Tongue (tissue), 2 donors: ENCODE measurements around the gene FNDC8. TPM values are rescaled to one million over a fixed set of nuclear protein-coding genes. Genes with fewer than 3 reads are reported as not detected.
"Not testable (repeated sequence)": the region's sequence is repeated elsewhere in the genome, so short reads cannot be mapped to it uniquely, and the experiment has no call there.

ENCODE experiments used
- DNase-seq: peaks from one replicate; pipeline ENCODE4 v3.0.0-alpha.2; 2015
- total RNA-seq: library from RNA; depleted of rRNA; stranded (reverse); fragments of >200 nt; gene quantifications from one replicate; pipeline ENCODE4 v1.2.3, GENCODE V29; 2014

FNDC8 gene
- total RNA-seq, 1 donor from 2014 or later: not detected

- DNase-seq: no peak
Measured at GRCh38 chr17:35144840-35145239, 23.4 kb downstream of the FNDC8 start.

- DNase-seq: no peak
Measured at GRCh38 chr17:35146214-35146833, 24.9 kb downstream of the FNDC8 start.

GRCh38 chr17:35147375-35147905, 26.0 kb downstream of the FNDC8 start, which contains the start of gene UNC45B:
Gene UNC45B, plus strand, starts transcription at chr17:35147817. Its CDS starts 447 bp downstream, at chr17:35148264.
- peak; percentile 83 for DNase-seq

GRCh38 chr17:35148144-35148543, 26.7 kb downstream of the FNDC8 start:
- no peak for DNase-seq

GRCh38 chr17:35149941-35150340, 28.5 kb downstream of the FNDC8 start:
- DNase-seq: no peak

- DNase-seq: not testable (repeated sequence)
Measured at GRCh38 chr17:35151080-35151479, 29.7 kb downstream of the FNDC8 start.

- DNase-seq: no peak
Measured at GRCh38 chr17:35152421-35153140, 31.2 kb downstream of the FNDC8 start.

GRCh38 chr17:35154196-35155165, 33.1 kb downstream of the FNDC8 start:
- no peak for DNase-seq

GRCh38 chr17:35155246-35155645, 33.8 kb downstream of the FNDC8 start:
- no peak for DNase-seq

- no peak for DNase-seq
Measured at GRCh38 chr17:35159940-35160339, 38.5 kb downstream of the FNDC8 start.

- no peak for DNase-seq
Measured at GRCh38 chr17:35160354-35161201, 39.2 kb downstream of the FNDC8 start.

GRCh38 chr17:35161281-35161761, 39.9 kb downstream of the FNDC8 start:
- no peak for DNase-seq

GRCh38 chr17:35162755-35163154, 41.3 kb downstream of the FNDC8 start:
- no peak for DNase-seq

- DNase-seq: no peak
Measured at GRCh38 chr17:35163886-35164285, 42.5 kb downstream of the FNDC8 start.

- DNase-seq: no peak
Measured at GRCh38 chr17:35164716-35165115, 43.3 kb downstream of the FNDC8 start.

GRCh38 chr17:35166526-35166925, 45.1 kb downstream of the FNDC8 start:
- DNase-seq: no peak

GRCh38 chr17:35167046-35167445, 45.6 kb downstream of the FNDC8 start:
- no peak for DNase-seq

GRCh38 chr17:35167666-35168065, 46.3 kb downstream of the FNDC8 start:
- DNase-seq: no peak

GRCh38 chr17:35169835-35170363, 48.5 kb downstream of the FNDC8 start:
- no peak for DNase-seq

- peak; percentile 12 for DNase-seq
Measured at GRCh38 chr17:35170968-35171771, 49.8 kb downstream of the FNDC8 start.
